ENCODE measurements around the gene PDLIM7.

GRCh38 chr5:177490311-177490991 is 7.0 kb downstream of the PDLIM7 start:
- no peak for TF ChIP-seq POLR2A (IDR thresholded peaks at IDR 0.05; ENCODE audit: low read depth, low read length)
- TF ChIP-seq, protein P1, sequence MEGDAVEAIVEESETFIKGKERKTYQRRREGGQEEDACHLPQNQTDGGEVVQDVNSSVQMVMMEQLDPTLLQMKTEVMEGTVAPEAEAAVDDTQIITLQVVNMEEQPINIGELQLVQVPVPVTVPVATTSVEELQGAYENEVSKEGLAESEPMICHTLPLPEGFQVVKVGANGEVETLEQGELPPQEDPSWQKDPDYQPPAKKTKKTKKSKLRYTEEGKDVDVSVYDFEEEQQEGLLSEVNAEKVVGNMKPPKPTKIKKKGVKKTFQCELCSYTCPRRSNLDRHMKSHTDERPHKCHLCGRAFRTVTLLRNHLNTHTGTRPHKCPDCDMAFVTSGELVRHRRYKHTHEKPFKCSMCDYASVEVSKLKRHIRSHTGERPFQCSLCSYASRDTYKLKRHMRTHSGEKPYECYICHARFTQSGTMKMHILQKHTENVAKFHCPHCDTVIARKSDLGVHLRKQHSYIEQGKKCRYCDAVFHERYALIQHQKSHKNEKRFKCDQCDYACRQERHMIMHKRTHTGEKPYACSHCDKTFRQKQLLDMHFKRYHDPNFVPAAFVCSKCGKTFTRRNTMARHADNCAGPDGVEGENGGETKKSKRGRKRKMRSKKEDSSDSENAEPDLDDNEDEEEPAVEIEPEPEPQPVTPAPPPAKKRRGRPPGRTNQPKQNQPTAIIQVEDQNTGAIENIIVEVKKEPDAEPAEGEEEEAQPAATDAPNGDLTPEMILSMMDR (IDR thresholded peaks at IDR 0.05; ENCODE audit: extremely low read depth in 1 of 2, insufficient read depth in 1 of 2, low read depth in 1 of 2, low read length in 2 of 2), result no peak
